ENCODE results near the gene MEIOSIN. TPM values are rescaled to one million over a fixed set of nuclear protein-coding genes. Genes with fewer than 3 reads are reported as not detected.
"Not testable (repeated sequence)": the region's sequence is repeated elsewhere in the genome, so short reads cannot be mapped to it uniquely, and the experiment has no call there.

Gene MEIOSIN, protein sequence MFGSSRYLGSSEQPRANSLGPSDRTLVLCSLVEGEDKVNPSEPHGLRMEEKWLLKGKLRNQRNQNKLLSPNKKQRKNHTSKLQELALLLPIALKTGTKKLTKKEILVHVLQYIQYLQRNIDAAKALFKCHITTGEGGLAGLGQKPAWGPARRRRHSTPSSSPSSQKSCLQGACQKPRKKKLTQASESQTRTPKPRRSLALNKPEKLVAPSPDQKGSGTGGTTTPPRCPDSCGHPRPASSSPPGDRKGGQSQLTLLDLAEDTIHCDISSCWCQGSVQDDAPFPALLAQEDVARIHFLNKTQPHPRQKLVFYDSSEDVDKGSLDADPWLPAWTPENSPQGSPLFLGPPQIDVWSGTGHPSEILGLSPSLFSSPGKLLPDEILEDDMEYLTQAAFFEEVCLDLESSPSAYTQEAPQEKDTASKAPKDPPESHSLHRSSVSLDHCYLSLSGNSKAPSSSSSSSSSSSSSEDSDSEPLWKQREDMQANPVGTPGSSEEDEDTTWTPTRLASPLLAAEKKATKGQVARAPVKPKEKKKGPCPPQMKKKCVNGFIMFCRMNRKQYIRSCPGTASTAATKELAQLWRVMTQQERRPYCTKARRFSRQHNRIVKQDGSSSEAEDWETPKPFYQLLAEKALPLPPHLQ
- polyA plus RNA-seq (2013, experiment 1 of 2) = not detected
- polyA plus RNA-seq (2013, experiment 2 of 2) = not detected

DNA sequence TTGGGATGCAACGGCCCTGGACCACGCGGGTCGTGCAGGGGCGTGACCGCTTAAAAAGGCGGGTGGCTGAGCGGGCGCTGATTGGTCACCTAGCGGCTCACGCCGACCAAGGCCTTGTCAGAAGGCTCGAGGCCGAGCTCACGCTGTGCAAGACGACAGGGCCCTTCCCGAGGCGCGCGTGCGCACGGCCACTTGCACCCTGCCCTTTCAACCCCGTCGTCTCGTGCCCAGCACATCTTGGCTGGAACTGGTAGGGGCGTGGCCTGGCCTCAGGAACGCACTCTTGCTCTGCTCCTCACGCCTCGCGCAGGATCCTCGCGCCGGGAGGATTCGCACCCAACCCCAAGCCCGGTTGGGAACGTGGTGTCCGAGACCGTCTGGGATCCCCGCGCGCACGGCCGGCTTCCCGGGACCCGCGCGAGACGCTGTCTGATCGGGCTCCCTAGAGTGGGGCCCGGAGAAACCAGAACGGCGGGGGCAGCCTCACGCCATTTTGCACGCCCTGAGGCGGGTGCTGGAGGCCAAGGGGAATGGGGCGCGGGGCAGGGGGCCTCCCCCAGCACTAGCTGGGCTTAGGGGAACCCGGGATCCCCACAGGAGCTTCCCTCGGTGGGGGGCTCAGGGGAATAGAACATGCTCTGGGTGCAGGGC is at the start of gene MEIOSIN:
Gene MEIOSIN, plus strand, starts transcription at position 280 of the 651 bp plus-strand sequence. CDS start 1,938 bp downstream, outside the sequence.
- 96 to 98% methylated on average over 57 of the region's 59 CpGs for WGBS, 2 experiments (ENCODE audit: insufficient coverage in 2 of 2)
- Histone ChIP-seq H3K4me3 (ENCODE audit: extremely low read depth, insufficient read depth, low read length, poor library complexity, severe bottlenecking) (no peak within 1 kb of the TSS), H3K36me3 (ENCODE audit: control insufficient read depth, insufficient read depth, low read length) (peaks cover 2% of the 10 kb centered on the region), H3K4me1 (ENCODE audit: control insufficient read depth, insufficient read depth, low read length, poor library complexity, severe bottlenecking) (peaks cover 5% of the 10 kb centered on the region), H3K27ac (ENCODE audit: low read depth, low read length, severe bottlenecking) (no peak within 1 kb of the TSS), H3K9me3 (ENCODE audit: control insufficient read depth, low read length) (no peaks in the 10 kb centered on the region)

DNA sequence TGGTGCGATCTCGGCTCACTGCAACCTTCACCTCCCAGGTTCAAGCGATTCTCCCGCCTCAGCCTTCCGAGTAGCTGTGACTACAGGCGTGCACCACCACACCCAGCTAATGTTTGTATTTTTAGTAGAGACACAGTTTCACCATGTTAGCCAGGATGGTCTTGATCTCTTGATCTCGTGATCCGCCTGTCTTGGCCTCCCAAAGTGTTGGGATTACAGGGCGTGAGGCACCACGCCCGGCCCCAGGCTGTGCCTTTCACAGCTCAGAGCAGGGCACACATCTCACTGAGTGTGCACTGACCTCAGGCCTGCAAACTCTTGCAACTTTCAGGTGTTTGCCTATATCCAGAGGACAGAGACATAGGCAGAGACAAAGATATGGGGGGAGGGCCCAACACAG is 48.2 kb upstream of the MEIOSIN start:
- H3K27ac ChIP-seq (ENCODE audit: low read depth, low read length, severe bottlenecking); H3K4me1 ChIP-seq (ENCODE audit: control insufficient read depth, insufficient read depth, low read length, poor library complexity, severe bottlenecking); H3K4me3 ChIP-seq (ENCODE audit: extremely low read depth, insufficient read depth, low read length, poor library complexity, severe bottlenecking); H3K9me3 ChIP-seq (ENCODE audit: control insufficient read depth, low read length): not testable (repeated sequence)
- peaks cover 57% of the 10 kb centered on the region for H3K36me3 ChIP-seq (ENCODE audit: control insufficient read depth, insufficient read depth, low read length)
- WGBS, 2 experiments (ENCODE audit: insufficient coverage in 2 of 2) = 89% methylated on average over 8 to 11 of the region's 11 CpGs

DNA sequence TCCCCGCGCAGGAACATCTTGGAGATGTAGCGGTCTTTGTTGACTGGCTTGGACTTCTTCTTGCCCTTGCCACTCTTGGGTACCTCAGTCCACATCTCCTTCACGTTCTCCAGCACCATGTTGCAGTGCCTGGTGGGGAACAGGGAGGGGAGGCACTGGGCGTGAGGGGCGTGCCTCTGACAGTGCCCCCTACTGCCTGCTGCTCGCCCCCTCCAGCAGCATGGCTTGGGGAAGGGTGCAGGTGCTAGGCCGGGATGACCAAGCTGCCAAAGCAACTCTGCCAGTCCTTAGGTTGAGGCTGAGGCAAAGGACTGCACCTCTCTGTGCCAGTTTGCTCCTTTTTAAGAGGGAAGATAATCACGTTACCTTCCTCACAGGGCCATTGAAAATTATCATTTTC is 45.6 kb upstream of the MEIOSIN start:
- Histone ChIP-seq H3K36me3 (ENCODE audit: control insufficient read depth, insufficient read depth, low read length) (peaks cover 57% of the 10 kb centered on the region), H3K4me1 (ENCODE audit: control insufficient read depth, insufficient read depth, low read length, poor library complexity, severe bottlenecking) (no peaks in the 10 kb centered on the region), H3K4me3 (ENCODE audit: extremely low read depth, insufficient read depth, low read length, poor library complexity, severe bottlenecking) (no peak overlapping the region), H3K9me3 (ENCODE audit: control insufficient read depth, low read length) (no peaks in the 10 kb centered on the region), H3K27ac (ENCODE audit: low read depth, low read length, severe bottlenecking) (no peak overlapping the region)
- WGBS, 2 experiments (ENCODE audit: insufficient coverage in 2 of 2) = 95 to 100% methylated on average over 3 to 8 of the region's 9 CpGs

DNA sequence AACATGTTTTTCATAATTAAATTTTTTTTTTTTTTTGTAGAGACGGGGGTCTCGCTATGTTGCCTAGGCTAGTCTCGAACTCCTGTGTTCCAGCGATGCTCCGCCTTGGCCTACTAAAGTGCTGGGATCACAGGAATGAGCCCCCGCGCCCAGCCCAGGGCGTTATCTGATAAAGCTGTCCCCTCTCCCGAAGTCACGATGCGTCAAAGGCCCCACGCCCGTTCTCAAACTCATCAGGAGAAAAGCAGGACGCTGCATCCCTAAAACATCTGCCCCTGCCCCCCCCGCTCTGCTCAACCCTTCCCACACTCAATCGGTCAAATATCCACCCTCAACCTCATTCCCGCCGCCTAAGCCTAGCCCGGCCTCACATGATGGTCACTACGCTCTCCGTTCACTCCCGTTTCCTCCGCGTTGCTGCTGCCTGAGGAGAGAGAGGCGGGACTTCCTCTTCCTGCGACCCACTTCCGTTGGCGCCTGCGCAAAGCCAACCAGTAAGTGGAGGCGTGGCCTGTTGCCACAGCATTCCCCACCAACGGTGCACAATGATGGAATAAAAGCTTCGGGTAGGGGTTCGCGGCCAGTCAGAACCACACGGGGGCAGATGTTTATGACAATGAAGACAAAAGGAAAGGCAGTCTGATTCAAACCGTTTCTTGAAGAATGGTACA is 41.6 kb upstream of the MEIOSIN start, which contains the start of gene SNRPD2:
Gene SNRPD2, minus strand, starts transcription at position 438 of the 671 bp plus-strand sequence. Its CDS starts 65 bp downstream, at position 373.
- Histone ChIP-seq H3K4me3 (ENCODE audit: extremely low read depth, insufficient read depth, low read length, poor library complexity, severe bottlenecking) (peak within 1 kb of the TSS; percentile 93), H3K36me3 (ENCODE audit: control insufficient read depth, insufficient read depth, low read length) (peaks cover 60% of the 10 kb centered on the region), H3K27ac (ENCODE audit: low read depth, low read length, severe bottlenecking) (peak within 1 kb of the TSS; percentile 94), H3K4me1 (ENCODE audit: control insufficient read depth, insufficient read depth, low read length, poor library complexity, severe bottlenecking) (peaks cover 5% of the 10 kb centered on the region), H3K9me3 (ENCODE audit: control insufficient read depth, low read length) (no peaks in the 10 kb centered on the region)
- 0 to 2% methylated on average over 30 to 34 of the region's 36 CpGs for WGBS, 2 experiments (ENCODE audit: insufficient coverage in 2 of 2)

DNA sequence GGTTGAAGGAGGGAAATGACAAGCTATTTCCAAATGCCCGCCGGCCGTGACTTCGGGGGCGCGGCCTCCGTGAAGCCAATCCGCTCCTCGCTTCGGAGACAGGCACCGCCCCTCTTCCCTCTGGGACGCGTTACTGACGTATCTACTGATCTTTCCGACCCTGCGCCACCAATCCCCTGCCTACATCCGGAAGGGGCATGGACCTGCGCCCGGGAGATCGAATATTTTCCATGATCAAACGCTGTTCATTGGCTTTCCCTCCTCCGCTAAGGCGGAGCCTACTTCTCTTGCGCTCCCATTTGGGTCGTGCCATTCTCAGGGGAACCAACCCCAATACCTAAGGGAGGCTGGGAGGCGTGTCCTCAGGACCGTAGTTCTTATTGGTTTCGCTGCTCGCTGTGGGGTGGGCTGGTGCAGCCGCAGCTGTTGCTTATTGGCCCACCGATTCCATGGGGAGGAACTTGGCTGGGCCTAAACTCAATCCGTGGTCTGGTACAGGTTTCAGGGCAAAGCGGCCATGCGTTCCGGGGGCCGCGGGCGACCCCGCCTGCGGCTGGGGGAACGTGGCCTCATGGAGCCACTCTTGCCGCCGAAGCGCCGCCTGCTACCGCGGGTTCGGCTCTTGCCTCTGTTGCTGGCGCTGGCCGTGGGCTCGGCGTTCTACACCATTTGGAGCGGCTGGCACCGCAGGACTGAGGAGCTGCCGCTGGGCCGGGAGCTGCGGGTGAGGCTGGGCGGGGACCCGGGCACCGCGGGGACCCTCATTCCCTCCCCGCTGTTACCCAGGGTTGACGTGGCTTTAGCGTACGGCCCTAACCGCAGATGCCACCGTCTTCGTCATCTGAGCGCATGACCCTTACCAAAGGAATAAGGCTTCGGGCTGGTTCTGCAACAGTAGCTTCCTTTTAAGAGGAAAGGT is 40.8 kb upstream of the MEIOSIN start, which contains the start of gene QPCTL:
Gene QPCTL, plus strand, starts transcription at position 480 of the 919 bp plus-strand sequence. Its CDS starts 38 bp downstream, at position 518.
- WGBS, 2 experiments (ENCODE audit: insufficient coverage in 2 of 2) = 0 to 1% methylated on average over 64 to 66 of the region's 70 CpGs
- Histone ChIP-seq H3K27ac (ENCODE audit: low read depth, low read length, severe bottlenecking) (peak within 1 kb of the TSS; percentile 94), H3K4me1 (ENCODE audit: control insufficient read depth, insufficient read depth, low read length, poor library complexity, severe bottlenecking) (peaks cover 5% of the 10 kb centered on the region), H3K9me3 (ENCODE audit: control insufficient read depth, low read length) (no peaks in the 10 kb centered on the region), H3K4me3 (ENCODE audit: extremely low read depth, insufficient read depth, low read length, poor library complexity, severe bottlenecking) (peak within 1 kb of the TSS; percentile 93), H3K36me3 (ENCODE audit: control insufficient read depth, insufficient read depth, low read length) (peaks cover 58% of the 10 kb centered on the region)

DNA sequence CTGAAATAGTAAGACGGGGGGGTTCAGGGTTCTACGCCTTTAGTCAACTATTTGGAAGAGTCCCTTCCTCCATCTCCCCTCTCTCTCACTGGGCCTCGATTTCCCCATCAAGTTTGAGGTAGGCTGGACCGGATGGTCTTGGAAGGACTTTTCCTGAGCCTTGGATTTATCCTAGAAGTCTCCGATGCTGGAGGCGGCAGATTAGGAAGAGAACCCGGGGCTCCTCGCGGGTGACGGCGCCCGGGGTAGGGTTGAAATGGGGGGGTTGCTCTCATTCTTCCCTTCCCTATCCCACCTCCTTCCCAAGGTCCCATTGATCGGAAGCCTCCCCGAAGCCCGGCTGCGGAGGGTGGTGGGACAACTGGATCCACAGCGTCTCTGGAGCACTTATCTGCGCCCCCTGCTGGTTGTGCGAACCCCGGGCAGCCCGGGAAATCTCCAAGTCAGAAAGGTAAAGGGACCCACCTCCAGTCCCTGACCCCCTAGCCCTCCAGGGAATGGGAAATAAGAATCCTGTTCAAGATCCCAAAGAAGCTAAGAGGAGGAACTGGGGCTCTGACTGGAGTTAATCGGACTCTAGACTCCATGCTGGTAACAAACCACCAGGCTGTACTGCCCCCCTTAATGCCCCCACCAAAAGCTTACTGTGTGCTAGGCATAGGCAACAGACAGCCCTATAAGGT is 40.0 kb upstream of the MEIOSIN start:
- WGBS, 2 experiments (ENCODE audit: insufficient coverage in 2 of 2) = 0 to 2% methylated on average over 7 of the region's 22 CpGs

DNA sequence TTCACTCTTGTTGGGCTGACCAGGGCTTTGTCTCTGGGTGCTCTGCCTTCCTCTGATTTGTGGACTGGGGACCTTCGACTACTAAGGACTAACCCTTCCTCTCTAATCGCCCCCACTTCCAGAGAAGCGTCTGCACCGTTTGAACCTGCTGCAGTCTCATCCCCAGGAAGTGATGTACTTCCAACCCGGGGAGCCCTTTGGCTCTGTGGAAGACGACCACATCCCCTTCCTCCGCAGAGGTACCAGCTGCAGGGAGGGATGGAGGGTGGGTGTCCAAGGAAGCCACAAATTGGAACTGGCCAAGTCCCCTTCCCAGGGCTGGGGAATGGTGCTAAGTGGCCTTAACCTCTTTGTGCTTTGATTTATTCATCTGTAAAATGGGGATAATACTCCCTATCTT is 31.6 kb upstream of the MEIOSIN start:
- Histone ChIP-seq H3K4me1 (ENCODE audit: control insufficient read depth, insufficient read depth, low read length, poor library complexity, severe bottlenecking) (no peaks in the 10 kb centered on the region), H3K9me3 (ENCODE audit: control insufficient read depth, low read length) (no peaks in the 10 kb centered on the region), H3K4me3 (ENCODE audit: extremely low read depth, insufficient read depth, low read length, poor library complexity, severe bottlenecking) (no peak overlapping the region), H3K27ac (ENCODE audit: low read depth, low read length, severe bottlenecking) (no peak overlapping the region), H3K36me3 (ENCODE audit: control insufficient read depth, insufficient read depth, low read length) (peaks cover 64% of the 10 kb centered on the region)
- WGBS, 2 experiments (ENCODE audit: insufficient coverage in 2 of 2) = 93 to 94% methylated on average over 4 to 7 of the region's 7 CpGs

More for the DNA sequence above, 40.0 kb upstream of the MEIOSIN start:
- Histone ChIP-seq H3K4me1 (ENCODE audit: control insufficient read depth, insufficient read depth, low read length, poor library complexity, severe bottlenecking) (peaks cover 5% of the 10 kb centered on the region), H3K27ac (ENCODE audit: low read depth, low read length, severe bottlenecking) (peak overlapping the region; percentile 94), H3K9me3 (ENCODE audit: control insufficient read depth, low read length) (no peaks in the 10 kb centered on the region), H3K36me3 (ENCODE audit: control insufficient read depth, insufficient read depth, low read length) (peaks cover 58% of the 10 kb centered on the region), H3K4me3 (ENCODE audit: extremely low read depth, insufficient read depth, low read length, poor library complexity, severe bottlenecking) (peak overlapping the region; percentile 93)

DNA sequence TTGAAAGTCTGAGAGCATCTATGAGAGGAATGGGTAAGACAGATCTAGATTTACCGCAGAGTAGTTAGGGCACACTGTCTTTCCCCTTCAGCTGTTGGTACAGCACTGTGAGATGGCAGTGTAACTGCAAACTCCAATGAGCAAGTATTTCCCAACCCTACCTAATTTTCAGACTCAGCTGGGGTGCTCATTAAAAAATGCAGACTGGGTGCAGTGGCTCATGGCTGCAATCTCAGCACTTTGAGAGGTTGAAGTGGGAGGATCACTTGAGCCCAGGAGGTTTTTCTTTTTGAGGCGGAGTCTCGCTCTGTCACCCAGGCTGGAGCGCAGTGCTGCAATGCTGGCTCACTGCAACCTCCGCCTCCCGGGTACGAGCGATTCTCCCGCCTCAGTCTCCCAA is 28.1 kb upstream of the MEIOSIN start:
- Histone ChIP-seq H3K4me3 (ENCODE audit: extremely low read depth, insufficient read depth, low read length, poor library complexity, severe bottlenecking) (no peak overlapping the region), H3K36me3 (ENCODE audit: control insufficient read depth, insufficient read depth, low read length) (peaks cover 63% of the 10 kb centered on the region), H3K4me1 (ENCODE audit: control insufficient read depth, insufficient read depth, low read length, poor library complexity, severe bottlenecking) (no peaks in the 10 kb centered on the region), H3K9me3 (ENCODE audit: control insufficient read depth, low read length) (no peaks in the 10 kb centered on the region), H3K27ac (ENCODE audit: low read depth, low read length, severe bottlenecking) (no peak overlapping the region)
- WGBS, 2 experiments (ENCODE audit: insufficient coverage in 2 of 2) = 76 to 83% methylated on average over 8 to 9 of the region's 9 CpGs

DNA sequence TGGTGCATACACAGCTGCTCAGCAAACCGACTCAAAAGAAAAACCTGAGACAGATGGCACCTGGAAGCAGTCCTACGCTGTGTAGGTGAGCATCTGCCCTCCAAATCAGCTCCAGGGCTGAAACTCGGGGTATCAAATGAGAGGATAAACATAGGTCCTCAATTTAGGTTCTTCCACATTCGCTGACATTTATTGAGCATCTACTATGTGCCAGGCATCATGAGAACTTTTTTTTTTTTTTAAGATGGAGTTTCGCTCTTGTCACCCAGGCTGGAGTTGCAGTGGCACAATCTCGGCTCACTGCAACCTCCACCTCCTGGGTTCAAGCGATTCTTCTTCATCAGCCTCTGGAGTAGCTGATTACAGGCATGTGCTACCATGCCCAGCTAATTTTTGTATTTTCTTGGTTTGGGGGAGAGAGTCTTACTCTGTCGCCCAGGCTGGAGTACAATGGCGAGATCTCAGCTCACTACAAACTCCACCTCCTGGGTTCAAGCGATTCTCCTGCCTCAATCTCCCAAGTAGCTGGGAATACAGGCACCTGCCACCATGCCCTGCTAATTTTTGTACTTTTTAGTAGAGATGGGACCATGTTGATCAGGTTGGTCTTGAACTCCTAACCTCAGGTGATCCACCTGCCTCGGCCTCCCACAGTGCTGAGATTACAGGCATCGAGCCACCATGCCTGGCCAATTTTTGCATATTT is 27.4 kb upstream of the MEIOSIN start:
- no peaks in the 10 kb centered on the region for H3K4me1 ChIP-seq (ENCODE audit: control insufficient read depth, insufficient read depth, low read length, poor library complexity, severe bottlenecking)
- H3K4me3 ChIP-seq (ENCODE audit: extremely low read depth, insufficient read depth, low read length, poor library complexity, severe bottlenecking) = no peak overlapping the region
- H3K36me3 ChIP-seq (ENCODE audit: control insufficient read depth, insufficient read depth, low read length) = peaks cover 63% of the 10 kb centered on the region
- H3K9me3 ChIP-seq (ENCODE audit: control insufficient read depth, low read length) = no peaks in the 10 kb centered on the region
- H3K27ac ChIP-seq (ENCODE audit: low read depth, low read length, severe bottlenecking) = no peak overlapping the region
- WGBS, 2 experiments (ENCODE audit: insufficient coverage in 2 of 2) = 85% methylated on average over 8 to 11 of the region's 12 CpGs
